Erythroblast (primary cell): ENCODE data around the gene GALK1.

Experiments
- GATA1 ChIP-seq: IDR thresholded peaks from 2 replicates; pipeline ENCODE4 v1.6.1; 2011; ENCODE audit warnings: low read depth, mild to moderate bottlenecking, control low read depth, low read length, moderate library complexity
- POLR2A ChIP-seq: IDR thresholded peaks from 2 replicates; pipeline ENCODE4 v1.6.1; 2011; ENCODE audit warnings: mild to moderate bottlenecking, low read length

- TF ChIP-seq POLR2A, result no peak
- no peak for TF ChIP-seq GATA1
These were observed 12.6 kb downstream of the GALK1 start for GRCh38 chr17:75752405-75752709.
